ENCODE results near the gene EPC1. TPM values are rescaled to one million over a fixed set of nuclear protein-coding genes. Genes with fewer than 3 reads are reported as not detected.
"Not testable (repeated sequence)": the region's sequence is repeated elsewhere in the genome, so short reads cannot be mapped to it uniquely, and the experiment has no call there.

The EPC1 gene, protein sequence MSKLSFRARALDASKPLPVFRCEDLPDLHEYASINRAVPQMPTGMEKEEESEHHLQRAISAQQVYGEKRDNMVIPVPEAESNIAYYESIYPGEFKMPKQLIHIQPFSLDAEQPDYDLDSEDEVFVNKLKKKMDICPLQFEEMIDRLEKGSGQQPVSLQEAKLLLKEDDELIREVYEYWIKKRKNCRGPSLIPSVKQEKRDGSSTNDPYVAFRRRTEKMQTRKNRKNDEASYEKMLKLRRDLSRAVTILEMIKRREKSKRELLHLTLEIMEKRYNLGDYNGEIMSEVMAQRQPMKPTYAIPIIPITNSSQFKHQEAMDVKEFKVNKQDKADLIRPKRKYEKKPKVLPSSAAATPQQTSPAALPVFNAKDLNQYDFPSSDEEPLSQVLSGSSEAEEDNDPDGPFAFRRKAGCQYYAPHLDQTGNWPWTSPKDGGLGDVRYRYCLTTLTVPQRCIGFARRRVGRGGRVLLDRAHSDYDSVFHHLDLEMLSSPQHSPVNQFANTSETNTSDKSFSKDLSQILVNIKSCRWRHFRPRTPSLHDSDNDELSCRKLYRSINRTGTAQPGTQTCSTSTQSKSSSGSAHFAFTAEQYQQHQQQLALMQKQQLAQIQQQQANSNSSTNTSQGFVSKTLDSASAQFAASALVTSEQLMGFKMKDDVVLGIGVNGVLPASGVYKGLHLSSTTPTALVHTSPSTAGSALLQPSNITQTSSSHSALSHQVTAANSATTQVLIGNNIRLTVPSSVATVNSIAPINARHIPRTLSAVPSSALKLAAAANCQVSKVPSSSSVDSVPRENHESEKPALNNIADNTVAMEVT
- total RNA-seq = 100 to 1,000 TPM in 4 of 5 experiments, 10 to 100 TPM in 1; 46.0 to 156 (median 117) TPM
- 10 to 100 TPM; 50.0 to 63.3 TPM for polyA plus RNA-seq
- 315 reads per million, percentile 96 among the genes with 10 or more reads in this experiment for total RNA-seq

DNA sequence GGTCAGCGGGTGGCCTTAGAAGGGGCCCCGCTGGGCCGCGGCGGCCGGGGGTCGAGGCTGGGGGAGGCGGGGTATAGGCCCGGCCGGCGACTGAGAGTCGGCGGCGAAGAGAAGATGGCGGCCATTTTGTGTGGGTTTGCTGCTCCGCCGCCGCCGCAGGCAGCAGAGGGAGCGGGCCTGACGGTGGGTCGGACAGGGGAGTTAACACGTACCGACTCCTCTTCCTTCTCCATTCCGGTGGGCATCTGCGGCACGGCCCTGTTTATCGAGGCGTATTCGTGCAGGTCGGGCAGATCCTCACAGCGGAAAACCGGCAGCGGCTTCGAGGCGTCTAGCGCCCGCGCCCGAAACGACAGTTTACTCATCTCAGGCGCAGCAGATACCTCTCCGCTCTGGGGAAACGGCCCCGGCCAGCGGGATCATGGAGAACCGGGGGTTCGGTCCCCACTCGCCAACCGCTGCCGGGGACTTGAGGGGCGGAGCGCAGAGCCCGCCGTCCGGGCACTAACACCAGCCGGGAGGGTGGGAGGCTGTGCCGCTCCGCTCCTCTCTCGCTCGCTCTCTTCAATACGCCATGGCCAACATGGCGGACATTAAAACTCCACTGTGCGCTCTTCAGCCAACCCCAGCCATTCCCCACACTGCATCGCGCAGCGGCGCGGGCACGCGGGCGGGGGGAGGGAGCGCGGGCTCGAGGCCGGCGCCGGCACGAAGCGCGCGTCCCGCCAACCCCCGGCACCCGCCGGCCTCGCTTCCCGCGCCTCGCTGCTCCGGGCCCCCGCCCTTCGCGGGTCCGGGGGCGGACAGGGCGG is at the start of gene EPC1:
Gene EPC1 (minus strand): TSS at position 608 of the 812 bp plus-strand sequence. CDS start 243 bp downstream, at position 365.
- peaks cover 0 to 25% (median 0%) of the 10 kb centered on the region in 5 donors for H3K36me3 Mint-ChIP-seq
- H3K4me3 Mint-ChIP-seq = peak within 1 kb of the TSS; percentile 86 to 97 (median 93)
- Histone ChIP-seq H3K36me3 (ENCODE audit: control insufficient read depth in 2 of 3, insufficient read depth in 3 of 3, low read length in 3 of 3) (peaks cover 0 to 8% (median 7%) of the 10 kb centered on the region in 3 experiments), H3K27ac (ENCODE audit: low read depth, low read length) (peak within 1 kb of the TSS; percentile 99), H3K27me3 (ENCODE audit: control insufficient read depth in 2 of 2, insufficient read depth in 2 of 2, low read length in 2 of 2) (no peaks in the 10 kb centered on the region), H3K4me1 (ENCODE audit: control insufficient read depth in 2 of 2, insufficient read depth in 2 of 2, low read length in 2 of 2) (peaks cover 37 to 44% of the 10 kb centered on the region in 2 donors), H3K4me3 (ENCODE audit: low read length) (peak within 1 kb of the TSS; percentile 98), H3K9me3 (ENCODE audit: control insufficient read depth in 2 of 3, low read length in 3 of 3) (no peaks in the 10 kb centered on the region)
- peak within 1 kb of the TSS; percentile 99 to 100 (median 100) for H3K27ac Mint-ChIP-seq
- peak; percentile 86 to 98 (median 92) for DNase-seq
- H3K27me3 Mint-ChIP-seq = no peaks in the 10 kb centered on the region
- H3K9me3 Mint-ChIP-seq = no peaks in the 10 kb centered on the region
- peak; percentile 87 for ATAC-seq
- ChIA-PET POLR2A (interaction anchor here (0.8 to 2.4 kb wide), 19 partner anchors 10 to 292 kb away, joined by 3 to 22 read pairs (median 4); partner anchors contain the start of gene CCDC7), CTCF (interaction anchor here (0.8 to 1.1 kb wide), 6 partner anchors 23 to 99 kb away, joined by 3 to 5 read pairs (median 3); partner anchors contain the start of gene CCDC7)
- peaks cover 30 to 73% (median 69%) of the 10 kb centered on the region in 7 donors for H3K4me1 Mint-ChIP-seq
- intact Hi-C loops (cut with micrococcal nuclease) = loop anchor here (1.0 to 10.0 kb wide), 18 partner anchors 11 to 1642 kb away; partner anchors contain the start of genes CCDC7 (in 2 of the 2), ITGB1 (in 2 of the 2), ARHGAP12 (in 1 of the 2) and KIF5B (in 1 of the 2)

DNA sequence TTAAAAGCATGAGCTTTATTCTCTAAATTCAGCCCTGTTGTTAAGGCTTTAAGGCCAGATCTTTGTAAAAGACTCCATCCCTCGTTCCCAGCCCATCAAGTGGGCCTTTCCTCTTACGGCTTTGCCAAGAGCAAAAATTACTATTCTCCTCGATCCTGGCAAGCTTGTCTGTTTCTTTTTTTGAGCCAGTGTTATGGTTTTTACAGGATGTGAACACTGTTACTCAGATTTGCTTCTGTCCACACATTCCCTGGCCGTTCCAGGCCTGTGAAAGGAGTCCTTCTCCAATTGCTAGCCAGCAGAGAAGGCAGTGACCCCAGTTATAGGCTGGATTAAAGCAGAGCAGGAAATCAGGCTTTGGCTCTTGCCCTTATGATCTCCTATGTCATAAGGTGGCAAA is 47.0 kb upstream of the EPC1 start:
- Mint-ChIP-seq H3K4me3 (no peak overlapping the region), H3K36me3 (peaks cover 0 to 4% (median 0%) of the 10 kb centered on the region in 5 donors), H3K27ac (peak overlapping the region in 1 of 9 donors; percentile 6), H3K9me3 (peaks cover 0 to 9% (median 0%) of the 10 kb centered on the region in 11 donors), H3K4me1 (peaks cover 0 to 3% (median 0%) of the 10 kb centered on the region in 7 donors), H3K27me3 (peaks cover 0 to 2% (median 0%) of the 10 kb centered on the region in 5 donors)
- Histone ChIP-seq H3K36me3 (ENCODE audit: control insufficient read depth in 2 of 3, insufficient read depth in 3 of 3, low read length in 3 of 3) (no peaks in the 10 kb centered on the region), H3K27ac (ENCODE audit: low read depth, low read length) (no peak overlapping the region), H3K4me1 (ENCODE audit: control insufficient read depth in 2 of 2, insufficient read depth in 2 of 2, low read length in 2 of 2) (no peaks in the 10 kb centered on the region), H3K9me3 (ENCODE audit: control insufficient read depth in 2 of 3, low read length in 3 of 3) (no peaks in the 10 kb centered on the region), H3K27me3 (ENCODE audit: control insufficient read depth in 2 of 2, insufficient read depth in 2 of 2, low read length in 2 of 2) (no peaks in the 10 kb centered on the region), H3K4me3 (ENCODE audit: low read length) (no peak overlapping the region)
- ATAC-seq = no peak
- intact Hi-C loops (cut with micrococcal nuclease) = no loop called here
- ChIA-PET CTCF (interaction anchor here (0.5 to 0.6 kb wide), 3 partner anchors 27 to 615 kb away, joined by 3 read pairs; no protein-coding TSS in a partner anchor), POLR2A (interaction anchor here (1.2 kb wide), 1 partner anchor 9 kb away, joined by 3 read pairs; no protein-coding TSS in a partner anchor)
- DNase-seq = no peak

DNA sequence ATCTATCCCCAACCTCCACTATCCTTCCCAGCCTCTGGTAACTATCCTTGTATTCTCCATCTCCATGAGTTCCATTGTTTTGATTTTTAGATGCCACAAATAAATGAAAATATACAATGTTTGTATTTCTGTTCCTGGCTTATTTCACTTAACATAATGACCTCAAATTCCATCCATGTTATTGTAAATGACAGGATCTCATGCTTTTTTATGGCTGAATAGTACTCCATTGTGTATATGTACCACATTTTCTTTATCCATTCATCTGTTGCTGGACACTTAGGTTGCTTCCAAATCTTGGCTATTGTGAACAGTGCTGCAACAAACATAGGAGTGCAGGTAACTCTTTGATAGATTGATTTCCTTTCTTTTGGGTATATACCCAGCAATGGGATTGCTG is 45.3 kb upstream of the EPC1 start:
- DNase-seq; H3K27ac Mint-ChIP-seq; H3K36me3 ChIP-seq (ENCODE audit: control insufficient read depth in 2 of 3, insufficient read depth in 3 of 3, low read length in 3 of 3); intact Hi-C loops (cut with micrococcal nuclease); ATAC-seq; POLR2A ChIA-PET; H3K27me3 Mint-ChIP-seq; H3K36me3 Mint-ChIP-seq; H3K27me3 ChIP-seq (ENCODE audit: control insufficient read depth in 2 of 2, insufficient read depth in 2 of 2, low read length in 2 of 2); H3K9me3 ChIP-seq (ENCODE audit: control insufficient read depth in 2 of 3, low read length in 3 of 3); H3K4me1 ChIP-seq (ENCODE audit: control insufficient read depth in 2 of 2, insufficient read depth in 2 of 2, low read length in 2 of 2); H3K4me3 Mint-ChIP-seq; H3K27ac ChIP-seq (ENCODE audit: low read depth, low read length); H3K4me3 ChIP-seq (ENCODE audit: low read length): not testable (repeated sequence)
- H3K4me1 Mint-ChIP-seq = peaks cover 0 to 13% (median 2%) of the 10 kb centered on the region in 7 donors
- CTCF ChIA-PET = interaction anchor here (0.6 kb wide), 1 partner anchor 950 kb away, joined by 3 read pairs; no protein-coding TSS in a partner anchor
- peaks cover 0 to 12% (median 0%) of the 10 kb centered on the region in 11 donors for H3K9me3 Mint-ChIP-seq

DNA sequence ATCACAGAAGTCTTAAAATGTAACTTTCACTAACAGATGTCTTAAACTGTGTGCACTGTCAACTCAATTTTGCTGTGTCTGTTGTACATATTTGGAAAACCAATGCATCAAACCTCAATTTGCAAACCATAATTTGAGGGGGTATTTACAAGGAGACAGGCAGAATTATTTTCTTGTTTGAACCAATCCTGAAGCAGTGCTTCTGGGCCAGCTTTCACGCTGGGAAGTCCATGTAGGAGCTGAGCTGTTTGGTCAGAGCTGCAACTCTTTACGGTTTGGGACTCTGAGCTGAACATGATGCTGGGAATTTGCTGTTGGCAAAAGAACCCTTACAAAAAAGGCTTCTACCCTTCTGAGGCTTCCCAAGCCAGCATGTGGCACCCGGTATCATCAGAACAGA is 43.2 kb upstream of the EPC1 start:
- no peaks in the 10 kb centered on the region for H3K9me3 ChIP-seq (ENCODE audit: control insufficient read depth in 2 of 3, low read length in 3 of 3)
- Mint-ChIP-seq H3K27me3 (peaks cover 0 to 3% (median 0%) of the 10 kb centered on the region in 5 donors), H3K4me1 (peaks cover 5 to 29% (median 12%) of the 10 kb centered on the region in 7 donors), H3K4me3 (no peak overlapping the region), H3K36me3 (no peaks in the 10 kb centered on the region), H3K9me3 (peaks cover 0 to 12% (median 0%) of the 10 kb centered on the region in 11 donors), H3K27ac (no peak overlapping the region)
- DNase-seq (no peak), ATAC-seq (no peak)
- no peaks in the 10 kb centered on the region for H3K27me3 ChIP-seq (ENCODE audit: control insufficient read depth in 2 of 2, insufficient read depth in 2 of 2, low read length in 2 of 2)
- CTCF ChIA-PET = interaction anchor here (0.6 kb wide), 1 partner anchor 44 kb away, joined by 3 read pairs; no protein-coding TSS in a partner anchor
- H3K27ac ChIP-seq (ENCODE audit: low read depth, low read length) = no peak overlapping the region
- H3K36me3 ChIP-seq (ENCODE audit: control insufficient read depth in 2 of 3, insufficient read depth in 3 of 3, low read length in 3 of 3) = no peaks in the 10 kb centered on the region
- no peak overlapping the region for H3K4me3 ChIP-seq (ENCODE audit: low read length)
- intact Hi-C loops (cut with micrococcal nuclease) = no loop called here
- H3K4me1 ChIP-seq (ENCODE audit: control insufficient read depth in 2 of 2, insufficient read depth in 2 of 2, low read length in 2 of 2) = peaks cover 0 to 7% of the 10 kb centered on the region in 2 donors
- POLR2A ChIA-PET = interaction anchor here (1.0 to 1.1 kb wide), 3 partner anchors 9 to 55 kb away, joined by 4 read pairs; no protein-coding TSS in a partner anchor

DNA sequence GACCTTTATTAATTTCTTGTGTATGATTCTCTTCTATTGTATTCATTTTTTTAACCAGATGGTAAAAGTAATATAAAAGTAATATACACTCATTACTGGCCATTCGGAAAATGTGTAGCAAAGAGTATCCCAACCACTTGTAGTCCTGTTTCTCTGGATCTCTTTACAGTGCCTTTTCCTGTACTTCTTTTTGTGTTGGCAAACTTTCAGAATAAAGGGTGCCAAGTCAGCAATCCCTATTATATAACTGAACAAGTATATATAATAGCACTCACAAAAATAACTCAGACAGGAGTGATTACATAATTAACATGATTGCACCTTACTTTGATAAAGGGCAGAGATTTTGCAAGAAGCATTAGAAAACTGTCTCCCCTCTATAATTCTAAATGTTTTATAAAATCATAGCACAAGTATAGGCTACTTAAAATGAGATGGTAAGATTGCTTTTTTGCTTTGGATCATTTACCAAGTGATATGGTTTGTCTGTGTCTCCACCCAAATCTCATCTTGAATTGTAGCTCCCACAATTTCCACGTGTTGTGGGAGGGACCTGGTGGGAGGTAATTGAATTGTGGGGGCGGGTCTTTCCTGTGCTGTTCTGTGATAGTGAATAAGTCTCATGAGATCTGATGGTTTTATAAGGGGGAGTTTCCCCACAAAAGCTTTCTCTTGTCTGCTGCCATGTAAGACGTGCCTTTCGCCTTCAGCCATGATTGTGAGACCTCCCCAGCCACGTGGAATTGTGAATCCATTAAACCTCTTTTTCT is 41.5 kb upstream of the EPC1 start:
- ChIA-PET POLR2A (interaction anchor here (0.5 to 1.8 kb wide), 4 partner anchors 10 to 89 kb away, joined by 3 to 12 read pairs (median 5); no protein-coding TSS in a partner anchor), CTCF (no interaction called here)
- H3K27ac ChIP-seq (ENCODE audit: low read depth, low read length) = no peak overlapping the region
- Mint-ChIP-seq H3K27me3 (peaks cover 0 to 3% (median 0%) of the 10 kb centered on the region in 5 donors), H3K27ac (no peak overlapping the region), H3K36me3 (no peaks in the 10 kb centered on the region), H3K9me3 (peaks cover 0 to 12% (median 0%) of the 10 kb centered on the region in 11 donors), H3K4me1 (peaks cover 5 to 29% (median 12%) of the 10 kb centered on the region in 7 donors), H3K4me3 (no peak overlapping the region)
- no peak for ATAC-seq
- H3K4me1 ChIP-seq (ENCODE audit: control insufficient read depth in 2 of 2, insufficient read depth in 2 of 2, low read length in 2 of 2) = peaks cover 0 to 7% of the 10 kb centered on the region in 2 donors
- H3K9me3 ChIP-seq (ENCODE audit: control insufficient read depth in 2 of 3, low read length in 3 of 3) = no peaks in the 10 kb centered on the region
- H3K27me3 ChIP-seq (ENCODE audit: control insufficient read depth in 2 of 2, insufficient read depth in 2 of 2, low read length in 2 of 2) = no peaks in the 10 kb centered on the region
- no peaks in the 10 kb centered on the region for H3K36me3 ChIP-seq (ENCODE audit: control insufficient read depth in 2 of 3, insufficient read depth in 3 of 3, low read length in 3 of 3)
- no peak for DNase-seq
- H3K4me3 ChIP-seq (ENCODE audit: low read length) = no peak overlapping the region
- intact Hi-C loops (cut with micrococcal nuclease) = no loop called here
